Hematopoietic multipotent progenitor cell treated with erythropoietin and hydrocortisone succinate and interleukin-3 and kit ligand, for 8 days (in vitro differentiated cells): Measurements from ENCODE around the gene OR5I1.
"Not testable (repeated sequence)": the region's sequence is repeated elsewhere in the genome, so short reads cannot be mapped to it uniquely, and the experiment has no call there.

Source experiments
- DNase-seq: peaks from one replicate; pipeline ENCODE4 v3.0.0-alpha.2; 2015

OR5I1 gene

GRCh38 chr11:55936300-55936699, at the start of gene OR5I1:
Gene OR5I1 (minus strand): TSS chr11:55936400. CDS start chr11:55936400, 0 bp downstream.
- no peak for DNase-seq

GRCh38 chr11:55970935-55971334, 34.7 kb upstream of the OR5I1 start:
- DNase-seq = no peak

DNA sequence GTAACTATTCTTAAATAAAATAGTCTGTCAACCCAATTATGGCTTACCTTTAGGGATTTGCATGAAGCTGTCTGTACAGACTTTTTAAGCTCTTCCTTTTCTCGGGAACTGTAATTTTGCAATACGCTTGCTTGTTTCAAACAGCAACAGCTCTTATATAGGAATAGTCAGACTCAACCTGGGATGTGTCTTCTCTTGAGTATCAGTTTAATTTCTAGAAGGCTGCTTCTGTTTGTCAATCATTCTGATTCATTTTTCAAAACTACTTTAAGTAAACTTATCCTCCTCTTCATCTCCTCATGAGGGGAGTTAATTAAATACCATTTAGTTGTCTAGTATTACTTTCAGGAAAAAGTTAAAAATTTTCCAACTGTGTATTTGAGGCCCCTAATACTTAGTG, 33.6 kb upstream of the OR5I1 start, which contains the start of gene OR10AG1:
Gene OR10AG1 (minus strand): TSS at position 101 of the 400 bp plus-strand sequence. CDS start 38 bp downstream, at position 63.
- DNase-seq = no peak

- DNase-seq = no peak
Measured at GRCh38 chr11:55967914-55968313, 31.7 kb upstream of the OR5I1 start.

GRCh38 chr11:55966391-55966790, 30.2 kb upstream of the OR5I1 start:
- no peak for DNase-seq

DNA sequence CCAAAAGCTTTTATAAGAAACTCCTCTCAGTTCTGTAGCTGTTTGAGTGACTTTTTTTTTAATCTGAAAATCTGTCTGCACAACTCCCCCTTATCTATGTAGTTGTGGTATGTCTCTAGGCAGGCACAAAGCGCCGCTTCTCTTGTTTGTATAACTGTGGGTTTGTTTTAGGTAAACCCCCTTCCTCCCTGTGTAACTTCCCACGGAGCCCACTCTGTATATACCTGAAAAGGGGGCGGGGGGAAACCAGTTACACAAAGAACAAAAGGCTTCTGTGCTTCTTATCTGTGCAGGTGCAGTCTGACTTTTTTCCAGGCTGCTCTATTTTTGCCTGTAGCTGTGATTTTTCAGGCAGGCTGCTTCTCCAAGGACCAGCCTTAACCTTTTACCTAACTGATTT, 20.3 kb upstream of the OR5I1 start:
- DNase-seq = no peak

DNA sequence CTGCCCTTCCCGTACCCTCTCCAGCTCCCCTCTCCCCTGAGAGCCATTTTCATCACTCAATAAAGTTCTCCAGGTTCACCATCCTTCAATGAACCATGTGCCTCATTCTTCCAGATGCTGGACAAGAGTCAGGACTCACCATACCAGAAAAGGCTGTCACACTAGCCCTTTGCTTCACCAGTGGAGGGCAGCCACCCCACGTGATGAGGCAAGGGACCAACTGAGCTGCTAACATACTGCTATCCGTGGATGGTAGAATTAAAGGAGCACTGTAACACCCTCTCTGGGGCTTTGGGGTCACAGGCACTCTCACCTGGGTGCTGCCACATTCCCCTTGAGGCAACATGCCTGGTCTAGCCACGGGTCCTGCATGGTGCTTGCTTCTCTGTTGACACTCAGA, 13.1 kb upstream of the OR5I1 start:
- DNase-seq = no peak

DNA sequence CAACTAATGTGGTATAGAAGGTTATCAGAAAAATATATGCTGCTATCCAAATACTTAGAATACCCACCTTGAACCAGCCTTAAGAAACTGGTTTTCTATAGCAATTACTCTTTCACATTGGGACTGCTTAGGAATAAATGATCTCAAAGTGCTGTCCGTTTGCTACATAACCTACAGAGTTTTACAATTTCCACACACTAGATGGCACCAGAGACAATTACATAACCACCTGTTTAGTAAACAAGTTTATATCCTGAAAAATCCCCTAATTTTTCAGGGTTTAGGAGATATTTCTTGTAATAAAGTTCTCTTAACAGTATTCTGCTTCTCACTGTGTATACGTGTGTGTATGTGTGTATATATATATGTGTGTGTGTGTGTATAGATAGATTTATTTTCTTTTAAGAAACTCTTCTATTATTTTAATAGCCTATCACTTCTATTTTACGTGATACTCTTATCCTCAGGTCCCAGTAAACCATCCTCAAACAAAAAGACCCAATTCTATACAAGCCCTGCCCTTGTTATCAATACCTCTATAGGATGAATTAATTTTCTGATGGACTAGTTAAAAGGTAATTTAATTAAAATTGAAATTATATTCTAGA, 6.7 kb upstream of the OR5I1 start:
- DNase-seq = peak; percentile 43

- no peak for DNase-seq
Measured at GRCh38 chr11:55920537-55920936, 15.7 kb downstream of the OR5I1 start.

DNA sequence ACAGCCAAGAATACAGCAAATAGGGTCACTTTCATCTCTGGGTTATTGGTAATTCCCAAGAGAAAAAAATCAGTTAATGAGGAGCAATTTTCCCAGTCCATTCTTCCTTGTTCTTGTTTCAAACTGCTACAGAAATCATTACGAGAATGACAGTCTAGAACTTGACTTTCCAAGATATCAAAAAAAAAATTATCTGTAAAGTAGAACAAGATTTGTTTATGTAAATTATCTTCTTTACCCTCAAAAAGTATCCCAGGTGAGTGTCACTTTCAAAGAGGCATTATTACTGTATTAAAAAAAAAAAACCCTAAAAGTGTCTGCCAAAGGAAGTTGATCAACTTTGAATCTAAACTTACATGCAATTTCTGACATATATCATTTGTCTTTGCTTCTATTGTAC, 21.7 kb downstream of the OR5I1 start, which contains the start of gene OR5W2:
Gene OR5W2 (minus strand): TSS at position 101 of the 400 bp plus-strand sequence. CDS start 0 bp downstream, at position 101.
- DNase-seq = no peak

GRCh38 chr11:55902308-55902707, 33.9 kb downstream of the OR5I1 start:
- DNase-seq = no peak

GRCh38 chr11:55895216-55895615, 41.0 kb downstream of the OR5I1 start:
- DNase-seq = no peak

GRCh38 chr11:55885481-55885880, 50.7 kb downstream of the OR5I1 start:
- DNase-seq = not testable (repeated sequence)
